HG03060 (cell line): Measurements from ENCODE around the gene RAP1GAP2.

Experiments used
- ATAC-seq: cut with Tn5 transposase; IDR thresholded peaks from one replicate; pipeline ENCODE4 v1.9.1; 2021; ENCODE audit warnings: low read depth, moderate number of reproducible peaks; ENCODE audit not compliant: unreplicated experiment

The RAP1GAP2 gene

DNA sequence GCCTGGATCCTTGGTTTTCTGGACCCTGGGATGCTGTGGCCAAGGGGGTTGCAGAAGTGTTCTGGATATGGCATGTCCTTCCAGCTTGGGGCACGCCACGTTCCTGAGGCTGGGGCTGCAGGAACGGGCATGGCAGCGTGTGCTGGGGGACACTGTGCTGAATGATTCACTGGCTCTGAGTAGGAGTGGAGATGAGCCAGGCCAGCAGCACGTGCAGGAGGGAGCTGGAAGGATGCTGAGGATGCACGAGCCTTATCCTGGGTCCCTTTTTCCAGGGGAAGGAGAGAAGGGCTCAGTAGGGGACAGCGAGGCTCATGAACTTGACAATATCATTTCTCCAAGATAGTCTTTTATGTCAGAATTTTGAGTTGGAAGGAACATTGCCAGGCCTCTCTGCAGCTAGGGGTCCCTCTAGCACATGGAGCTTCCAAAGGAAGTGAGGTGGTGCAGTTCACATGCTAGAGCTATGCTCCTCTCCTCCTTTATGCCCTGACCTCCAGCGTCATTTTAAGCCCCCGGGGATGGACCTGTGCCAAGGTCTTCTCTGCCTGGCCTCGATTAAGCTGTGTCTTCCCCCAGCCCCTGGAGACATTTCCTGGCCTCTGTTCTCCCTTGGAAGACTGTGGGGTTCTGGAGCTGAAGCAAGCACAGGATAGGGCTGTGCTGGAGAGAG is 141.2 kb downstream of the RAP1GAP2 start:
- ATAC-seq: no peak

DNA sequence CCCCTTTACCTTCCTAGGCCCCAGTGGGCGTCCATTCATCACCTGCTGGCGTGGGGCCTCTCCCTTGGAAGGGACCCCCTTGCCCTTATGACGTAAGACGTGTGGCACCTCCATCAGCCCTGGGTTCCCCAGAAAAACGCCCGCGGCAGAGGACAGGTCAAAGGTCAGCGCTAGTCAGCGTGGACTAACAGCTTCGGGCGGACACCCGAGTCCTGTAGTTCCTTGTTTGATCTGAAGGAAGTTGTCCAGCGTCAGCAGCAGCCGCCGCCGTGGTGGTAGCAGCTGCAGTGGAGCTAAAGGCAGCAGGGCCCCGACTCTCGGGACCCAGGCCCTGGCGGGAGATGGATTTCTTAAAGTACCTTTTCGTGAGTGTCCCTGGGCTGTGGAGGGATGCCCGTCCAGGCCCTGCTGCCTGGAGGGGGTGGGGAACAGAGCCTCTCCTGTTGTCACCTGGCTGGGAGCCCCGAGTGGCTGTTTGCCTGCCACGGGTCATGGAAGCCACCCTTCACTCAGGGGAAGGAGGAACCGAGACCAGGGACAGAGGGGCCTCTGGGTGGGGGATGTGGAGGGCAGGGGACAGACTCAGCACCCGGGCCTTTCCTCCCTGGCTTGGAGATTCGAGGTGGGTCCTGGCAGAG is 143.6 kb downstream of the RAP1GAP2 start:
- no peak for ATAC-seq

DNA sequence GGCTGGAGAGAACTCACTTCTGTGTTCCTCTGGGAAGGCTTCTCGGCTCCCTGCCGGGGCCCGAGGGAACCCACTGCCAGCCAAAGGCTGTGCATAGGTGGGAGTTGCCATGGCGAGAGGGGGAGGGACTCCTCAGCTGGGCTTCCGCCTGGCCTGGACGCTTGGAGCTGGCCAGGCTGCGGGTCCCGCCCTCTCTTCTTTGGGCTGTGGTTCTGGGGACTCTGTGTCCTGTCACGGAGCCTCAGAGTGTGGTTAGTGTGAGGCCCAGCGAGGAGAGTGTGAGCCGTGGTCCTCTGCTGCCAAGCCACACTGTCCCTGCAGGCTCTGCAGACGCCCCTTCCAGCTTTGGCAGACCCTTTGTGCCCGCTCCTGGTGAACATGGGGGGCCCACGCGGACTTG is 144.1 kb downstream of the RAP1GAP2 start:
- ATAC-seq: no peak

DNA sequence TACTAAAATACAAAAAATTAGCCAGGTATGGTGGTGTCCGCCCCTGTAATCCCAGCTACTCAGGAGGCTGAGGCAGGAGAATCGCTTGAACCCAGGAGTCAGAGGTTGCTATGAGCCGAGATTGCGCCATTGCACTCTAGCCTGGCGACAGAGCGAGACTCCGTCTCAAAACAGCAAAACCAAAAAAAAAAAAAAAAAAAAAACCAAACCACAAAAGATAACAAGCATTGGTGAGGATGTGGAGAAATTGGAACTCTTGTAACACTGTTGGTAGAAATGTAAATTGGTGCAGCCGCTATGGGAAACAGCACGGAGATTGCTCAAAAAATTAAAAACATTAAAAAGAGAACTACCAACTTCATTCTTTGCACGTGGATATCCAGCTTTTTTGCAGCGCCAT is 147.7 kb downstream of the RAP1GAP2 start:
- ATAC-seq: no peak

DNA sequence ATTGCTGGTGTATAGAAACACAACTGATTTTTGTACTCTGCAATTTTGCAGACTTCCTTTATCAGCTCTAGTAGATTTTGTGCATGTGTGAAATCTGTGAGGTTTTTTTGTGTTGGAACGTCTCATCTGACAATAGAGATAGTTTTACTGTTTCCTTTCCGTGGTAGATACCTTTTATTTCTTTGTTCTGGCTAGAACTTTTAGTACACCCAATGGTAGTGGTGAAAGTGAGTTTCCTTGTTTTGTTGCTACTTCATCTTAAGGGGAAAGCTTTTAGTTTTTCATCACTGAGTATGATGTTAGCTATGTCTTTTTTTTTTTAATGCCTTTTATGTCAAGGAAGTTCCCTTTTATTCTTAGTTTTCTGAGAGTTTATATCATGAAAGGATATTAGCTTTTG is 149.1 kb downstream of the RAP1GAP2 start:
- ATAC-seq: no peak

DNA sequence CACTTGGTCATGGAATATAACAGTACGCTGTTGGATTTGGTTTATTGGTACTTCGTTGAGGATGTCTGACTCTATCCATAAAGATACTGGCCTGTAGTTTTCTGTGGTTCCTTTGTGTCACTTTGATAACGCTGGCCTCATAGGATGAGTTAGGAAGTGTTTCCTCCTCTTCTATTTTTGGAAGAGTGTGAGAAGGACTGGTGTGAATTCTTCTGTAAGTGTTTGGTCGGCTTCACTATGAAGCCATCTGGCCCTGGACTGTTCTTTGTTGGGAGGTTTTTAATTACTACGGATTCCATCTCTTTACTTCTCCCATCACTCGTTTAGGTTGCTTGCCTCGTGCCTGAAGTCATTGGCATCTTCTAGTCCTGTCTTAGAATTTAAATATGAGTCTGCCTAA is 149.9 kb downstream of the RAP1GAP2 start:
- no peak for ATAC-seq

DNA sequence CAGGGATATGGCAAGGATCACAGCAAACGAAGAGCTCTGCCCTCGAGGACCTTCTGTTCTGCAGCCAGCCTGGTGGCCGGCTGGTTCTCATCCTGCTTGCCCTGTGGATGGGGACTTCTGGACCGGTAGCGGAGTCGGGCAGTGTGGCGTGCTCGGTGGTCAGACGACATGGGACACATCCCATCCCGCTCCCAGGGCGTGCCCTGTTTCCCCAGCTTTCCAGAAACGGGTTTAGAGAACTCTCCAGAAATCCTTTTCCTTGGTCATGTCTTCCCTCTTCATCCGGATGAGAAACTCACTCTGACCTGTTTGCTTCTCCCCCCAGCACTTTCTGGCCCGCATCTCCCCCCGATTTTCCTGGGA is 151.3 kb downstream of the RAP1GAP2 start:
- ATAC-seq: no peak

DNA sequence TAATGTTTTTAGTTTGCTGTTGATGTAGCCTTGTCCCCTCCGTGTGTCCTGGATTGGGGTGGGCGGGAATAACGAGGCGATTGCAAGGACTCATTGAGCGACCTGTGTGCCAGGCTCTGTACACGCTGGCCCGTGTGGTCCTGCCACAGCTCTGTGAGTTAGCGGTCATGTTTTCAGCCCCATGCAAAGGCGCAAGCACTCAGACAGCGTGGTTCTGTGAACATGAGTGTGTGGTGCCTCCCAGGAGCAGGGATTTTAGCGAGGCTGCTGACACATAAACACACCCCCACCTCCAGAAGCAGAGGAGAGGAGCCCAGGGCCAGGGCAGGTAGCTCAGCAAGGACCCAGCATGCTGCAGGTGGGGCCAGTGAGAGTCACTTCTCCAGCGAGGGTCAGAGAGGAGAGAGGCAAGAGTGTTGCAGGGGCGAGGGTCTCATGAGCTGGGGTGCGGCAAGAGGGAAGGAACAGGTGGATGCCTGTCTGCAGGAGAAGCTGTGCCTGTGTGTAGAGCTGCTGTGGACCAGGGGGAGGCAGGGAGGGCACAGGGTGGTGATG is 151.8 kb downstream of the RAP1GAP2 start:
- no peak for ATAC-seq

DNA sequence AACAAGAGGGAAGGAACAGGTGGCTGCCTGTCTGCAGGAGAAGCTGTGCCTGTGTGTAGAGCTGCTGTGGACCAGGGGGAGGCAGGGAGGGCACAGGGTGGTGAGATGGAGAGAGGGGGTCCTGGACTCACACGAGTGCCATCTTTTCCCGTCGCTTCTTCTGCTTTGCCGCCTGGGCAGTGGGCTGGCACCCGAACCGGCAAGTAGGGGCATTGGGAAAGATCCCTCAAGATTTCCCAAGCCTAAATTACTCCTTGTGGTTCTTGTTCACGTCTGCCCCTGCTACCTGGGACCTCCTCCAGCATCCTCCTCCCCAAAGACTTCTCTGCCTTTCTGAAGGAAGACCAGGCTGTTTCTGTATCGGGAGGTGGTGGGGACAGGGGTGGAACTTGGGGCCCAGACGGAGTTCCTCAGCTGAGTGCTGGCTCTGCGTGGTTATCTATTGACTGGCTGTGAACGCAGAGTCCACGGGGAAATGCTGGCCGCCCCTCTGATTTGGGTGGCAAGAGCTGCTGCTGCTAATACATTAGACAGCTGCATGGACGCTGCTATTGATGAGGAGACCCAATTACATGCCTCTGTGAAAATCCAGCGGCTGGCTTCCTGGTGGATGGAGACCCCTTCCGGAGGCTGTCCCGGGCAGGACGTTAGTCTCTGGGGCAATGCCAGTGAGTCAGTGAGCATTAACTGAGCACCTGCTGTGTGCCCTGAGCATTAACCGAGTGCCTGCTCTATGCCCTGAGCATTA is 152.7 kb downstream of the RAP1GAP2 start:
- ATAC-seq: no peak

DNA sequence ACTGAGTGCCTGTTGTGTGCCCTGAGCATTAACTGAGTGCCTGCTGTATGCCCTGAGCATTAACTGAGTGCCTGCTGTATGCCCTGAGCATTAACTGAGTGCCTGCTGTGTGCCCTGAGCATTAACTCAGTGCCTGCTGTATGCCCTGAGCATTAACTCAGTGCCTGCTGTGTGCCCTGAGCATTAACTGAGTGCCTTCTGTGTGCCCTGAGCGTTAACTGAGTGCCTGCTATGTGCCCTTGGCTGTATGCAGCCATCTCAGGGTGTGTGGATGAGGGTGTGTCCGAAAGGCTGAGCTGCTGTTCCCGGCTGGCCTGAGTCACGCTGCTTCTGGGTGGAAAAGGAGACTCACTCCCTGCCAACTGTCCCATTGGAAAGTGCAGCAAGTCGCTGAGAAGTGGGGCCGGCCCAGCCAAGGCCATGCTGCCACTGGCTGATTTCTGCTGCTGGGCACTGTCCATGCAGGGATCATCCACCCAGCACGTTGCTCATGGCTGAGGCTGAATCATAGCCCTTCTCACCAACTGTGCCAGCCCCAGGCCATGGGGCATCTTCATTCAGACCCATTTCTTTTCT is 153.3 kb downstream of the RAP1GAP2 start:
- no peak for ATAC-seq

DNA sequence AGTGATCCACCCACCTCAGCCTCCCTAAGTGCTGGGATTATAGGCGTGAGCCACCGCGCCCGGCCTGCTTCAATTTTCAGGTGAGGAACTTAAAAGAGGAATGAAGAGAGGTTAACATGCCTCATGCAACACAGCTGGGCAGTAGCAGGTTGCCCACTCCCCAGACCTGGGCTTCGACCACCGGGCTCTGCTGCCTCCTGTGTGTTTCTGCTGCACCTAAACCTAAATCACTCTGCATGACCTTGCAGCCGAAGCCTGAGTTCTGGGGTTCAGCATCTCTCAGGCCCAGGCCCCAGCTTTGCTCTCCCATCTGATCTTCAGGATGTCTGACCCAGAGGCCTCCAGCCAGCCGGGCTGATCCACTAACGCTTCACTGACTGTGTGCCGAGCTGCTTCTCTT is 154.6 kb downstream of the RAP1GAP2 start:
- no peak for ATAC-seq

DNA sequence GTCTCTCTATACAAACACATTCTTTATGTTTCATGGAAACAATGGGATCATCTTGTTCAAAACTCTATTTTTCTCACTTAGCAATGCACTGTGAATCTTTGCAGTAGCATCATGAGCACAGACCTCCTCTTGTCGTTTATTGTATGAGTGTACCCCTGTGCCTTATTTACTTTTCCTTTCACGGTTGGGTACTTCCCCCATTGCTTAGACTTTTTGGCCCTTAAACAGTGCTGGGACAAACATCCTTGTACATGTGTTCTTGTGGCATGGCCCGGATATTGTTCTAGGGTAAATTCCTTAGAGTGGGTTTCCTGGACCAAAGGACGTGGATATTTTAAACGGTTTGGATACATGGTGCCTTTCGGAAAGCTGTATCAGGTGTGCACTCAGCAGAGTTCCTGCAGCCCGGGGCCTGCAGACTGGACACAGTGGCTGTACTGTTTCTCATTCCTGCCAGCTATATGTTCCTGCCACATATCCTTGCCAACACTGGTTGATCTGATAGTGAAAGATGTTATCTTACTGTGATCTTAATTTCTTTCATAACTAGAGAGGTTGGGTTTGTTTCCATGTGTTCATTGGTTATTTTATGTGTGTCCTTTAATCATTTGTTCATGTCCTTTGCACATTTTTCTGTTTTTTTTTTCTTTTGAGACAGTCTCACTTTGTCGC is 156.1 kb downstream of the RAP1GAP2 start:
- no peak for ATAC-seq

DNA sequence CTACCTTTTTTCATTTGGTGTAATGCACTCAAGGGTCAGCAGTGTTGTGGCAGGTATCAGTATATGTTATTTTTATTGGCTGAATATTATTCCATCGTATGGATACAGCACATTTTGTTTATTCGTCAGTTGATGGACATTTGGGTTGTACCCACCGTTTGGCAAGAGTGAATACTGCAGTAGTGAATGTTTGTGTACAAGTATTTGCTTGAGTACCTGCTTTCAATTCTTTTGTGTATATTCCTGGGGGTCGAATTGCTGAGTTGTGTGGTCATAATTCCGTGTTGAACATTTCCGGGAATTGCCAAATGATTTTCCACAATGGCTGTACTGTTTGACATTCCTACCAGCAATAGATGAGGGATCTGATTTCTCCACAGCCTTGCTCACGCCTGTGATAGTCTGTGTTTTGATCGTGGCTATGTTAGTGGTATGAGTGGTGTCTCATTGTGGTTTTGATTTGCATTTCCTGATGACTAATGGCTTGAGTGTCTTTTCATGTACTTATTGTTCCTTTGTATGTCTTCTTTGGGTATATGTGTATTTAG is 158.7 kb downstream of the RAP1GAP2 start:
- no peak for ATAC-seq

DNA sequence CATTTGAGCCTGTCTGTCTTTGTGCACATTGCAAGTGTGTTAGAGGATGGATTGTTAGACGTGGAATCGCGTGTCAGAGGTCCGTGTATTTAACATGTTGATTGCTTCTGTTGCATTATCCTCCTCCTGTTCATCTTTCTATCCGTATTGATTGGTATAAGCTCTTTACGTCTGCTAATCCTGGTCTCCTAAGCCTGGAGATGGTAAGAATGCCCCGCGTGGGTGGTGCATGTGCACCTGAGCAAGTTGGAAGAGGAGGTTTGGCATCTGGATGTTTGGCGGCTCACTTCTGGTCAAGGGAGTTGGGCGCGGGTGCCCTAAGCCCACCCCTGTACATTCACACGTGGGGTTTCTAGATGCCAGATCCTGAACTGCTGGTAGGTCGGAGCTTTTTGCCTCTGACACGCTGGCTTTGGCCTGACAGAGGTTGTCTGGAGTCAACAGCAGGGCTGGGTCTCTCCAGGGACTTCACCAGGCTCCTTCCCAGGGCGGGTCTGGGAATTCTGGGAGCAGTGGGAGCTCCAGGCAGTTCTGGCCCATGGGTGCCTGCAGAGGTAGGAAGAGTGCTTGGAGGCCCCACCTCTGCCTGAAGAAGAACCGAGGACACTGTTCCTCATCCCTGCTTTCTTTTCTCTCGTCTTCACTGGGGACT is 159.8 kb downstream of the RAP1GAP2 start:
- no peak for ATAC-seq

DNA sequence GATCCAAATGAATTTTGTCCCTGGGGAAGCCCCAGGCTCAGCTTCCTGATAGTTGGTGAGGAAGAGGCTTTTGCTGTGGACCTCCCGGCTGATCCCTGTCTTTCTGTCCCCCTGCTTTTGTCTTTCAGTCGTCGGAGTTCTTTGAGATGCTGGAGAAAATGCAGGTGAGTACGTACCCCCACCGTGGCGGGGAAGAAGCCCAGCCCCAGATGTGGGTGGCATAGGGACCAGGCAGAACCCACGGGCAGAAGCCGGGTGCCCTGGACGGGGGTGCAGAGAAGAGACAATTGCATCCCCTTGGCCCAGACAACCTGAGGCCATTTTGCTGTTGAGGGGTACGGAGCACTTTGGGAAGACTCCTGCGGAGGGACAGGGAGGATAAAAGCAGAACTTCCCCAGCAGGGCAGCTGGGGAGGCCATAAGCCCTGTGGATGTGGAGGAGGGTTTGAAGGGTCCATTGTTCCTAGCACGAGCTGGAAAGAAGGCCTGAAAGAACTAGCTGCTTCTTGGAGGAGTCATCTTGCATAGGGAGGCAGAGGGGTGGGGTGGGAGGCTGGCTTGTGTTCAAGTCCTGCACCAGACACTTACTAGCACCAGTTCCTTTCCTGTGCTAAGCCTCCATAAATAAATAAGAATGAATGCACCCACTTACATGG is 161.5 kb downstream of the RAP1GAP2 start:
- ATAC-seq: no peak

DNA sequence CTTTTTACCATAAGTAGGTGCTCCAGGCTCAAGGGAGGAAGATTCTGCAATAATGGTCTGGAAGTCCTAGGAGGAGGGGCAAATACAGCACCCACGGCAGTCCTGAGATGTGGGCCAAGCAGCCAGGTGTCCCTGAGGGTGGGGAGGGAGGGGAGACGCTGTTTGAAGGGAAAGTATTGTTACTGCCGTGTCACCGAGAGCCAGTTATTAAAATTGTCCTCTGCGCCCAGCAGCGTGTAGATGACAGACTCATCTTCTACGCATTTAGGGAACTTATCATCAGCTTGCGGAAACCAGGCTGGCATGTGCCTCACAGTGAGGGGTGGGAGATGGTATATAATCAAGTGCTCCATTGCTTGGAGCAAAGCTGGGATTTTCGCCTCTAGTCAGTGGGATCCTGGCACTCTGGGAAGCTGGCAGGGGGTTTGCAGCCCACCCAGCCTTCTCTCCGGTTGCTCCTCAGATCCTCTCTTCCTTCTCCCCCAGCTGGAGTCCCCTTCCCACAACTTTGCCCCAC is 162.5 kb downstream of the RAP1GAP2 start:
- no peak for ATAC-seq

DNA sequence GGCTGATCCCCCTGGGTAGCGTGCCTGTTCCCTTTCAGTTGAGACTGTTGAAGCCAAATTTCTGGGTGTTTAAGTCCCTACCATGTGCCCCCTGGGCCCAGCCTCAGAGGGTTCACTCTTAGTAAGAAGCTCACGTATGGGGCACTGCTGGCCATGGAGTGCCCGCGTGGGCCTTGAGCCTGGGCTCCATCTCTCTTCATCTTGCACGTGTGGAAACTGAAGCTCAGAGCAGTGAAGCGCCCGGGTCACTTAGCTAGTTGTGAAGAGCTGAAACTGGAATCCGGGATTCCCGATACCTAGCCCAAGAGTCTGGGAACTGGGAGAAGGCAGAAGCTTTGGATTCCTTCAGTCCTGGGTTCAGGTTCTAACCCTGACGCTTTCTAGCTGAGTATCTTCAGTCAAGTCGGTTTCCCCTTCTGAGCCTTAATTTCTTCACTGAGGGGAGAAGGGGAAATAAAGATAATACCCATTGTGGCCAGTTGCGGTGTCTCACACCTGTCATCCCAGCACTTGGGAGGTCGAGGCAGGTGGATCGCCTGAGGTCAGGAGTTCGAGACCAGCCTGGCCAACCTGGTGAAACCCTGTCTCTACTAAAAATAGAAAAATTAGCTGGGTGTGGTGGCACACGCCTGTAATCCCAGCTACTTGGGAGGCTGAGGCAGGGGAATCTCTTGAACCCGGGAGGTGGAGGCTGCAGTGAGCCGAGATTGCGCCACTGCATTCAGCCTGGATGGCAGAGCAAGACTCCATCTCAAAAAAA is 163.3 kb downstream of the RAP1GAP2 start:
- ATAC-seq: no peak

DNA sequence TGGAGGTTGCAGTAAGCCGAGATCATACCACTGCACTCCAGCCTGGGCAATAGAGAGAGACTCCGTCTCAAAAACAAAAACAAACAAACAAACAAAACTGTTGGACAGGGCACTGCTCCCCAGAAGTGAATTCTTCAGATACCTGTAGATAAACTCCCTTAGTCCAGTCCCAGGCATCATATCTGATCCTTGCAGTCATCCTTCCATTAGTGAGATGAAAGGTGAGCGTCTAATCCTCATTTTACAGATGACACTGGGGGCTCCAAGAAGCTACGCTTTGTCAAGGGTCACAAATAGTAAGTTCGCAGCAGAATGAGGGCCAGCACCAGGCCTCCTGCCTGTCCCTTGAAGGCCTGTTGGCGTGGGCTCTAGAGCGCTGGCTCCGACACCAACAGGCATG is 165.2 kb downstream of the RAP1GAP2 start:
- no peak for ATAC-seq
